Heart right ventricle (tissue), 16 donors: Measurements from ENCODE around the gene IL18R1. TPM values are rescaled to one million over a fixed set of nuclear protein-coding genes. Genes with fewer than 3 reads are reported as not detected.

Experiments
- ATAC-seq, 8 donors: fragments of 200-7000 bp; cut with Tn5 transposase; one replicate each; pipeline ENCODE4 v1.9.1; 2020; ENCODE audit warnings: mild to moderate bottlenecking in 8 of 8, moderate library complexity in 8 of 8, moderate number of reproducible peaks in 1 of 8
- DNase-seq, 2 donors: peaks; one replicate each; pipeline ENCODE4 v3.0.0-alpha.2; 2020
- H3K27ac ChIP-seq, 10 donors: fragments of 200-600 bp; sonication (generic) in 2 of 10; one replicate each; pipeline versions ENCODE4 v1.5.0 to v1.8.0; 2020 to 2022; ENCODE audit warnings: mild to moderate bottlenecking in 3 of 10
- H3K27me3 ChIP-seq, 7 donors: fragments of 200-600 bp; one replicate each; pipeline ENCODE4 v1.8.0; 2021 to 2022; ENCODE audit warnings: mild to moderate bottlenecking in 2 of 7
- H3K36me3 ChIP-seq, 9 donors: fragments of 200-600 bp; sonication (generic) in 1 of 9; one replicate each; pipeline versions ENCODE4 v1.5.0 to v1.8.0; 2020 to 2022; ENCODE audit warnings: mild to moderate bottlenecking in 2 of 9
- H3K4me1 ChIP-seq, 9 donors: fragments of 200-600 bp; sonication (generic) in 1 of 9; one replicate each; pipeline versions ENCODE4 v1.5.0 to v1.8.0; 2020 to 2022; ENCODE audit warnings: mild to moderate bottlenecking in 4 of 9
- H3K4me3 ChIP-seq, 10 donors: fragments of 200-600 bp; sonication (generic) in 2 of 10; one replicate each; pipeline versions ENCODE4 v1.5.0 to v1.8.0; 2020 to 2022; ENCODE audit warnings: mild to moderate bottlenecking in 7 of 10, moderate library complexity in 2 of 10
- H3K9me3 ChIP-seq, 11 donors: fragments of 200-600 bp in 10 of 11; sonication (generic) in 2 of 11; one replicate each; pipeline versions ENCODE4 v1.5.0 to v1.8.0; 2013 to 2022; ENCODE audit warnings: mild to moderate bottlenecking in 2 of 11, control low read depth in 1 of 11, moderate library complexity in 1 of 11
- WGBS, 2 donors: extraction: QIAGEN DNeasy Blood & Tissue Kit; methylation state at CpG; one replicate each; pipeline ENCODE4 v1.1.7; 2013; ENCODE audit warnings: inconsistent platforms in 1 of 2; 5-methylcytosine and 5-hydroxymethylcytosine counted together
- intact Hi-C, 10 donors: fragments of 100-400 bp; cut with DNase I; formaldehyde crosslinking; loops; one replicate each; pipeline versions ENCODE4 v1.11.1 to v1.14.2; 2022
- polyA plus RNA-seq, 2 donors: library from polyadenylated mRNA; stranded (reverse); fragments of 200-250 nt; gene quantifications; one replicate each; pipeline ENCODE4 v1.2.3, GENCODE V29; 2013
- total RNA-seq, 10 donors: library from RNA; stranded (reverse); fragmentation: NEBNext Ultra II Directional in 3 of 10; extraction: Animal tissue kit (Norgen Biotek cat#: 25700) in 3 of 10; gene quantifications; one replicate each; pipeline versions ENCODE4 v1.2.1 to v1.2.4, GENCODE V29; 2021 to 2023
- TF ChIP-seq, protein P1 (sequence below), 9 donors: fragments of 200-600 bp; sonication (generic) in 2 of 9; IDR thresholded peaks; one replicate each; pipeline versions ENCODE4 v1.5.0 to v1.8.0; 2021 to 2022; ENCODE audit warnings: antibody characterized with exemption in 9 of 9, mild to moderate bottlenecking in 5 of 9, moderate library complexity in 1 of 9
- donor health status: Arrhythmogenic right ventricular cardiomyopathy.
- donor health status: ischemic (EF 13 %, LVEDD 7.1; RV severe dilation, severe dysfunction).
- donor health status: healthy with polysubstance abuse.
- donor health status: DM: no; HTN: yes; CAD: no.
- donor health status: DM: no; HTN: no; CAD: no.
- donor health status: ischemic (EF 25% LVEDD 6.9; RV normal size, moderate dysfunction).
- donor health status: ischemic (EF 25% LVEDD 5.7; RV mildly dilated, moderate dysfunction).
- donor health status: healthy.
- donor health status: DM: yes; HTN: yes; CAD: no.
- donor health status: Ischemic cardiomyopathy.
- donor health status: ischemic (EF 35%, LVEDD 5.7; RV mildly dilated, moderate dysfunction).
- donor health status: nonischemic (EF 11% LVEDD 7.7; RV severe dilation, severe dysfunction).
- donor health status: DM: yes; HTN: yes; CAD: no.
- donor health status: PGD.
- donor health status: ischemic (EF 29% LVEDD 5.4; RV normal size, mild dysfunction).
- donor health status: nonischemic (EF 23%, LVEDD 6.1; RV moderate dilation, normal function).

The IL18R1 gene
- total and polyA plus RNA-seq, 12 donors: 0.06 to 4.9 (median 1.2) TPM

DNA sequence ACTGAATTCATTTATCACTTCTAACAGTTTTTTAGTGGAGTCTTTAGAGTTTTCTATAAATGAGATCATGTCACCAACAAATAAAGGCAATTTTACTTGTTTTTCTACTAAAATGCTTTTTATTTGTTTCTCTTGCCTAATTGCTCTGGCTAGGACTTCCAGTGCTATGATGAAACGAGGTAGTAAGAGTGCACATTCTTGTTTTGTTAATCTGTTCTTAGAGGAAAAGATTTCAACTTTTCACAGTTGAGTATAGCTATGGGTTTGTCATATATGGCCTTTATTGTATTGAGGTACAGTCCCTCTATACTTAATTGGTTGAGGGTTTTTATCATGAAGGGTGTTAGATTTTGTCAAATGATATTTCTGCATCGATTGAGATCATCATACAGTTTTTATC is 73.0 kb downstream of the IL18R1 start:
- H3K4me1 ChIP-seq: peaks cover 0 to 11% (median 0%) of the 10 kb centered on the region in 9 donors
- H3K27ac ChIP-seq: peak overlapping the region in 1 of 10 donors; percentile 51
- H3K36me3 ChIP-seq: no peaks in the 10 kb centered on the region
- TF ChIP-seq, protein P1, sequence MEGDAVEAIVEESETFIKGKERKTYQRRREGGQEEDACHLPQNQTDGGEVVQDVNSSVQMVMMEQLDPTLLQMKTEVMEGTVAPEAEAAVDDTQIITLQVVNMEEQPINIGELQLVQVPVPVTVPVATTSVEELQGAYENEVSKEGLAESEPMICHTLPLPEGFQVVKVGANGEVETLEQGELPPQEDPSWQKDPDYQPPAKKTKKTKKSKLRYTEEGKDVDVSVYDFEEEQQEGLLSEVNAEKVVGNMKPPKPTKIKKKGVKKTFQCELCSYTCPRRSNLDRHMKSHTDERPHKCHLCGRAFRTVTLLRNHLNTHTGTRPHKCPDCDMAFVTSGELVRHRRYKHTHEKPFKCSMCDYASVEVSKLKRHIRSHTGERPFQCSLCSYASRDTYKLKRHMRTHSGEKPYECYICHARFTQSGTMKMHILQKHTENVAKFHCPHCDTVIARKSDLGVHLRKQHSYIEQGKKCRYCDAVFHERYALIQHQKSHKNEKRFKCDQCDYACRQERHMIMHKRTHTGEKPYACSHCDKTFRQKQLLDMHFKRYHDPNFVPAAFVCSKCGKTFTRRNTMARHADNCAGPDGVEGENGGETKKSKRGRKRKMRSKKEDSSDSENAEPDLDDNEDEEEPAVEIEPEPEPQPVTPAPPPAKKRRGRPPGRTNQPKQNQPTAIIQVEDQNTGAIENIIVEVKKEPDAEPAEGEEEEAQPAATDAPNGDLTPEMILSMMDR (IDR thresholded peaks at IDR 0.05): no peak
- H3K27me3 ChIP-seq: no peaks in the 10 kb centered on the region
- intact Hi-C loops: no loop called here
- DNase-seq: no peak
- H3K4me3 ChIP-seq: no peak overlapping the region
- 70 to 73% methylated on average over 2 of the region's 2 CpGs for WGBS, 2 donors
- peaks cover 0 to 7% (median 0%) of the 10 kb centered on the region in 11 donors for H3K9me3 ChIP-seq
- no peak for ATAC-seq

DNA sequence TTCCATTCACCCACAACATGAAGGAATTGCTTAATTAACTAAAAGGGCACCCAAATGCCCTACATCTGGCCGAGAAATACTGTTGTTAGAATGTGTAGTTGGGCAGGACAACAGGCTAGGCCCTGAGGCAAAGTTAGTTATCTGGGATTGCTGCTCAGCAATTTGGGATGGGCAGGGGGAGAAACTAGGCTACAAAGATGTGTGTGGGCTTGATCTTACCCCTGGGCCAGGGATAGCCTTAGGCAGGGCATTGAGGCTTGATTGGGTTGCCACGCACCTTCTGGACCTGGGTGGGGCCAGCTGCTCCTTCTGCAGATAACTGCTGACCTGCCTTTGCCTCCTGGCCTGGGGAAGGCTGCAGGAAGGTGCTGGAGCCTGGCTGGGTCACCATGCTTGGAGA is 76.8 kb downstream of the IL18R1 start:
- DNase-seq (no peak), ATAC-seq (no peak)
- 89 to 92% methylated on average over 2 of the region's 2 CpGs for WGBS, 2 donors
- no peaks in the 10 kb centered on the region for H3K36me3 ChIP-seq
- H3K27ac ChIP-seq: no peak overlapping the region
- peaks cover 0 to 7% (median 0%) of the 10 kb centered on the region in 11 donors for H3K9me3 ChIP-seq
- intact Hi-C loops: no loop called here
- H3K4me1 ChIP-seq: peaks cover 0 to 23% (median 0%) of the 10 kb centered on the region in 9 donors
- no peak overlapping the region for H3K4me3 ChIP-seq
- TF ChIP-seq, protein P1 (IDR thresholded peaks at IDR 0.05): no peak
- H3K27me3 ChIP-seq: no peaks in the 10 kb centered on the region

DNA sequence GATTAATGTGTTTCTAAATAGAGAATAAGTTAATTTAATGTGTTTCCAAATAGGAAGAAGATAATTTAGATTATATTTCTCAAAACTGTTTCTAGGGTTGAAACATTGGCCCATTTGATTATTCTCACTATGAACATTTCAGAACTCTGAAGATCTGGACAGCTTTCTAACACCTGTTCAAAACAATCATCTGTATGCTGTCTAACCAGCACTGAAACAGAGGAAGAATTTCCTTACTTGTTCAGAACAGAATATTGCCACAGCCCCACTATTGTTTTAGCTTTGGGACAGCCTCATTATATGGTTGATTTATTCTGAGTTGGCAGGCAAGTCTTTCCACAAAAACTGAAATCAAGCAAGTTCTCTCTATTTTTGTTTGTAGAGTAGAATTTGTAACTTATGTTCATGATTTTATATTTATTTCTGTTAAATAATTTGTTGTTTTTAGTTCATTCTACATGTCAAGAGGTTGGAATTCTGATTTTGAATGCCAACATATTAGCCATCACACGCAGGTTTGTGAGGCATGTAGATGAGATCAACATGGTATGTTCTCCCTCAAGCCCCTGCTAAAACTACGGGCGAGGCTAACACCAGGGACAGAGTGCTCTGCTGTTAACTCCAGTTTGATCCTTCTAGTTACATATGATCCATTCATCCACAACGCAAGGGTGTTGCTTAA is 78.5 kb downstream of the IL18R1 start:
- DNase-seq (no peak), ATAC-seq (no peak)
- intact Hi-C loops: no loop called here
- WGBS, 2 donors: 93 to 97% methylated on average over 4 of the region's 4 CpGs
- Histone ChIP-seq H3K4me3 (no peak overlapping the region), H3K36me3 (no peaks in the 10 kb centered on the region), H3K27me3 (no peaks in the 10 kb centered on the region), H3K27ac (no peak overlapping the region), H3K9me3 (no peaks in the 10 kb centered on the region), H3K4me1 (peaks cover 0 to 32% (median 0%) of the 10 kb centered on the region in 9 donors)
- TF ChIP-seq, protein P1 (IDR thresholded peaks at IDR 0.05): no peak

DNA sequence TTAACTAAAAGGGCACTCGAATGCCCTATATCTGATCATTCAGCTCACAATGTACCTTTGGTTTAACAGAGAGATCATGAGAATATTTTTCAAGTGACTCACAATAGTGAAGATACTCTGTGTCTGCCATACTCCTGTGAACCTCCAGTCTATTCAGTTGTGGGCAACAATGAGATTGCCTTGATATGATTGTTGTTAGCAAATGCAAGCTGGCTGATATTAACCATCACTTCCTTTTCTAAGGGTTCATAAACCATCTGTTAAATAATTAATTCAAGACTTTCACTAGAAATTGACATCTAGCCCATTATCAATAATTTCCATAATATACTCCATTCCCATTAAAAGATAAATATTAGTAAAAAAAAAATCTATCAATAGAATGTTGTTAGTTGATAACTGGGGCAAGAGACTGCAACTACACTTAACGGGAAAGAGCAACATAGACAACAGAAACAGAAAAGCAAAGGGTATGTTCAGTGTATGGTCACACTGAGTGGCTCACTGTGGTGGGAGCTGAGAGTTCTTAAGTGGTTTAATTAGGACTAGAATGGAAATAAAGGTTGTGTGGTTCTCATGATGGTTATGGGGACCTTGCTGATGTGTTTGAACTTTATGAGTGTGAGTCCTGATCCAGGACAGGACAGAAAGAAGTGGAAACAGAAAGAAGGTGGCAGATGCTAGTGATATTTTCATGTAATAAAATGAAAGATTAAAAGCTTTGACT is 79.2 kb downstream of the IL18R1 start:
- peaks cover 0 to 37% (median 0%) of the 10 kb centered on the region in 9 donors for H3K4me1 ChIP-seq
- H3K27ac ChIP-seq: no peak overlapping the region
- H3K36me3 ChIP-seq: no peaks in the 10 kb centered on the region
- DNase-seq (no peak), ATAC-seq (no peak)
- 94 to 97% methylated on average over 2 of the region's 2 CpGs for WGBS, 2 donors
- no peaks in the 10 kb centered on the region for H3K9me3 ChIP-seq
- TF ChIP-seq, protein P1 (IDR thresholded peaks at IDR 0.05): no peak
- H3K27me3 ChIP-seq: no peaks in the 10 kb centered on the region
- intact Hi-C loops: no loop called here
- H3K4me3 ChIP-seq: no peak overlapping the region
